Choroid plexus epithelial cell (primary cell): ENCODE measurements around the gene TNPO3.
A peak's percentile ranks its signal among the peaks of the same experiment; 100 is the strongest.
"Not testable (repeated sequence)": the region's sequence is repeated elsewhere in the genome, so short reads cannot be mapped to it uniquely, and the experiment has no call there.

ENCODE experiments used
- DNase-seq: peaks from one replicate; pipeline ENCODE4 v3.0.0-alpha.2; 2010; ENCODE audit warnings: low read depth
- H3K4me3 ChIP-seq: 2 replicates; pipeline ENCODE4 v1.5.1; 2011; ENCODE audit warnings: low read depth, mild to moderate bottlenecking, control low read depth, low read length, moderate library complexity
- CTCF ChIP-seq: conservative IDR thresholded peaks from 2 replicates; pipeline ENCODE4 v1.5.1; 2011; ENCODE audit warnings: low read depth, mild to moderate bottlenecking, control low read depth, inconsistent platforms, low read length, moderate library complexity

TNPO3 gene

GRCh38 chr7:129072479-129073011, 17.6 kb upstream of the TNPO3 start:
- H3K4me3 ChIP-seq: no peak overlapping the region
- no peak for TF ChIP-seq CTCF
- no peak for DNase-seq

GRCh38 chr7:129069021-129069420, 14.1 kb upstream of the TNPO3 start:
- no peak for TF ChIP-seq CTCF
- no peak for DNase-seq
- no peak overlapping the region for H3K4me3 ChIP-seq

- H3K4me3 ChIP-seq: no peak overlapping the region
- DNase-seq: no peak
- no peak for TF ChIP-seq CTCF
These were observed 13.1 kb upstream of the TNPO3 start for GRCh38 chr7:129067943-129068548.

GRCh38 chr7:129067132-129067561, 12.2 kb upstream of the TNPO3 start:
- not testable (repeated sequence) for DNase-seq, H3K4me3 ChIP-seq

- no peak for TF ChIP-seq CTCF
- peak; percentile 74 for DNase-seq
- no peak overlapping the region for H3K4me3 ChIP-seq
These were observed 11.6 kb upstream of the TNPO3 start for GRCh38 chr7:129066290-129067131.

- no peak overlapping the region for H3K4me3 ChIP-seq
- TF ChIP-seq CTCF: no peak
- DNase-seq: no peak
These were observed 1.1 kb upstream of the TNPO3 start for GRCh38 chr7:129055861-129056464.

GRCh38 chr7:129055294-129055816, 444 bp upstream of the TNPO3 start:
- TF ChIP-seq CTCF: no peak
- peak overlapping the region; percentile 98 for H3K4me3 ChIP-seq
- DNase-seq: no peak
